Loucy (cell line): Measurements from ENCODE around the gene TPO.

Source experiments
- H2AFZ ChIP-seq: fragments of 200-600 bp; sonication (generic); 2 replicates; pipeline ENCODE4 v1.6.0; 2016; ENCODE audit warnings: antibody characterized with exemption, mild to moderate bottlenecking, low read length, moderate library complexity
- H3F3A ChIP-seq: fragments of 200-600 bp; 2 replicates; pipeline ENCODE4 v1.6.0; 2016; ENCODE audit warnings: antibody characterized with exemption, low read depth, mild to moderate bottlenecking
- H3K27me3 ChIP-seq: fragments of 200-600 bp; sonication (generic); 2 replicates; pipeline ENCODE4 v1.6.1; 2014; ENCODE audit warnings: low read length, mild to moderate bottlenecking; ENCODE audit not compliant: insufficient read depth, poor library complexity, severe bottlenecking
- H3K36me3 ChIP-seq: fragments of 200-600 bp; sonication (generic); 2 replicates; pipeline ENCODE4 v1.6.1; 2016; ENCODE audit warnings: low read length; ENCODE audit not compliant: insufficient read depth
- H3K4me1 ChIP-seq: fragments of 200-600 bp; sonication (generic); 2 replicates; pipeline ENCODE4 v1.5.1; 2014; ENCODE audit warnings: low read length, mild to moderate bottlenecking; ENCODE audit not compliant: insufficient read depth, poor library complexity, severe bottlenecking
- H3K4me2 ChIP-seq: fragments of 200-600 bp; sonication (generic); 2 replicates; pipeline ENCODE4 v1.6.0; 2014; ENCODE audit warnings: antibody characterized with exemption, low read length, low read depth, mild to moderate bottlenecking; ENCODE audit not compliant: poor library complexity, severe bottlenecking
- H3K4me3 ChIP-seq: fragments of 200-600 bp; sonication (generic); 2 replicates; pipeline ENCODE4 v1.5.1; 2014; ENCODE audit warnings: low read length, mild to moderate bottlenecking, mixed read lengths; ENCODE audit not compliant: poor library complexity, severe bottlenecking
- H3K79me2 ChIP-seq: fragments of 200-600 bp; sonication (generic); 2 replicates; pipeline ENCODE4 v1.6.1; 2014; ENCODE audit warnings: low read length; ENCODE audit not compliant: insufficient read depth
- H3K9ac ChIP-seq: fragments of 200-600 bp; sonication (generic); 2 replicates; pipeline ENCODE4 v1.6.0; 2014; ENCODE audit warnings: mild to moderate bottlenecking, low read depth, low read length, moderate library complexity; ENCODE audit not compliant: poor library complexity, severe bottlenecking
- H3K9me2 ChIP-seq: fragments of 200-600 bp; sonication (generic); replicated peaks from 2 replicates; pipeline ENCODE4 v1.6.1; 2016; ENCODE audit warnings: low read depth, low read length, mixed read lengths
- H3K9me3 ChIP-seq: fragments of 200-600 bp; sonication (generic); 2 replicates; pipeline ENCODE4 v1.6.1; 2014; ENCODE audit warnings: mild to moderate bottlenecking, antibody characterized with exemption, low read length, low read depth; ENCODE audit not compliant: insufficient read depth
- H4K20me1 ChIP-seq: fragments of 200-600 bp; sonication (generic); 2 replicates; pipeline ENCODE4 v1.6.0; 2014; ENCODE audit warnings: antibody characterized with exemption, low read length, mild to moderate bottlenecking; ENCODE audit not compliant: insufficient read depth, poor library complexity, severe bottlenecking
- EZH2phosphoT487 ChIP-seq: fragments of 200-600 bp; IDR thresholded peaks from 2 replicates; pipeline ENCODE4 v1.6.1; 2018; ENCODE audit warnings: antibody characterized with exemption, mild to moderate bottlenecking, moderate library complexity, borderline replicate concordance
- TF ChIP-seq, protein P1 (sequence below): fragments of 200-600 bp; sonication (generic); conservative IDR thresholded peaks from 2 replicates; pipeline ENCODE4 v1.5.1; 2014; ENCODE audit warnings: mild to moderate bottlenecking, antibody characterized with exemption, low read length

TPO gene

DNA sequence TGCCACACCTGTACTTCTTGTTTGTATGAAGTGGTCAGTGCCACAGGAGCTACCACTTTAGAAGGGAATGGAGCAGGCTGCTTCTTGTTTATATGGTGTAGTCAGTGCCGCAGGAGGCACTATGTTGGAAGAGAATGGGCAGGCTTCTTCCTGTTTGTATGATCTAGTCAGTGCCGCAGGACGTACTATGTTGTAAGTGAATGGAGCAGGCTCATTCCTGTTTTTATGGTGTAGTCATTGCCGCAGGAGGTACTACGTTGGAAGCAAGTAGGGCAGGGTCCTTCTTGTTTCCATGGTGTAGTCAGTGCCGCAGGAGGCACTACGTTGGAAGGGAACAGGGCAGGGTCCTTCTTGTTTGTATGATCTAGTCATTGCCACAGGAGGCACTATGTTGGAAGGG is 27.3 kb downstream of the TPO start:
- no peak for TF ChIP-seq EZH2phosphoT487
- TF ChIP-seq, protein P1, sequence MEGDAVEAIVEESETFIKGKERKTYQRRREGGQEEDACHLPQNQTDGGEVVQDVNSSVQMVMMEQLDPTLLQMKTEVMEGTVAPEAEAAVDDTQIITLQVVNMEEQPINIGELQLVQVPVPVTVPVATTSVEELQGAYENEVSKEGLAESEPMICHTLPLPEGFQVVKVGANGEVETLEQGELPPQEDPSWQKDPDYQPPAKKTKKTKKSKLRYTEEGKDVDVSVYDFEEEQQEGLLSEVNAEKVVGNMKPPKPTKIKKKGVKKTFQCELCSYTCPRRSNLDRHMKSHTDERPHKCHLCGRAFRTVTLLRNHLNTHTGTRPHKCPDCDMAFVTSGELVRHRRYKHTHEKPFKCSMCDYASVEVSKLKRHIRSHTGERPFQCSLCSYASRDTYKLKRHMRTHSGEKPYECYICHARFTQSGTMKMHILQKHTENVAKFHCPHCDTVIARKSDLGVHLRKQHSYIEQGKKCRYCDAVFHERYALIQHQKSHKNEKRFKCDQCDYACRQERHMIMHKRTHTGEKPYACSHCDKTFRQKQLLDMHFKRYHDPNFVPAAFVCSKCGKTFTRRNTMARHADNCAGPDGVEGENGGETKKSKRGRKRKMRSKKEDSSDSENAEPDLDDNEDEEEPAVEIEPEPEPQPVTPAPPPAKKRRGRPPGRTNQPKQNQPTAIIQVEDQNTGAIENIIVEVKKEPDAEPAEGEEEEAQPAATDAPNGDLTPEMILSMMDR: no peak
- H3K4me1 ChIP-seq: no peaks in the 10 kb centered on the region
- H3K36me3 ChIP-seq: no peaks in the 10 kb centered on the region
- no peak overlapping the region for H3K4me2 ChIP-seq
- no peak overlapping the region for H3K4me3 ChIP-seq
- H3K27me3 ChIP-seq: no peaks in the 10 kb centered on the region
- no peaks in the 10 kb centered on the region for H3K9me2 ChIP-seq
- no peaks in the 10 kb centered on the region for H3K9me3 ChIP-seq
- H2AFZ ChIP-seq: no peak overlapping the region
- no peaks in the 10 kb centered on the region for H3K79me2 ChIP-seq
- H4K20me1 ChIP-seq: no peaks in the 10 kb centered on the region
- no peak overlapping the region for H3K9ac ChIP-seq
- H3F3A ChIP-seq: no peaks in the 10 kb centered on the region

GRCh38 chr2:1446301-1446700 is 33.0 kb downstream of the TPO start:
- no peak overlapping the region for H2AFZ ChIP-seq
- no peak overlapping the region for H3K9ac ChIP-seq
- no peaks in the 10 kb centered on the region for H3K27me3 ChIP-seq
- H3K9me2 ChIP-seq: no peaks in the 10 kb centered on the region
- no peaks in the 10 kb centered on the region for H3F3A ChIP-seq
- H3K9me3 ChIP-seq: no peaks in the 10 kb centered on the region
- H3K79me2 ChIP-seq: no peaks in the 10 kb centered on the region
- no peak overlapping the region for H3K4me3 ChIP-seq
- no peak overlapping the region for H3K4me2 ChIP-seq
- H3K36me3 ChIP-seq: no peaks in the 10 kb centered on the region
- TF ChIP-seq EZH2phosphoT487: no peak
- TF ChIP-seq, protein P1: no peak
- H3K4me1 ChIP-seq: peaks cover 6% of the 10 kb centered on the region
- H4K20me1 ChIP-seq: no peaks in the 10 kb centered on the region

DNA sequence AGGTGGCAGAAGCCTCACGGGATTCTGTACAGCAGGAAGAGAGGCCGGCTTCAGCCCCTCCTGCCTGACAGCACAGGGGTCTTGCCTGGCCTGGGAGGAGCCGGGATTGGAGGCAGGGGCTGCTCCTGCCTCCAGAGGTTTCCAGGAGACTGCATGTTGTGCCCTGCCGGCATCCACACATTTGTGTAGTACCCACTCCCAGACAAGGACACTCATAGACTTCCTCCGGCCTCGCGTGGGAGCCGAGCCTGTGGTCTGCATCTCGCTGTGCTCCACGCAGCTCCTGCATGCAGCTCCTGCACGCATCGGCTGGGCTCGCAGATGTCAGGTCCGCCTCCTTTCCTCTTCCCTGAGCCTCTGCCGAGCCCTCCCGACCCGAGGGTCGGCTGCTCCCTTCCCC is 34.7 kb downstream of the TPO start:
- no peak overlapping the region for H3K4me2 ChIP-seq
- H3K9me3 ChIP-seq: no peaks in the 10 kb centered on the region
- no peak overlapping the region for H3K9ac ChIP-seq
- H3K4me1 ChIP-seq: peaks cover 6% of the 10 kb centered on the region
- H3F3A ChIP-seq: no peaks in the 10 kb centered on the region
- no peaks in the 10 kb centered on the region for H3K27me3 ChIP-seq
- TF ChIP-seq, protein P1: no peak
- no peak for TF ChIP-seq EZH2phosphoT487
- no peak overlapping the region for H3K4me3 ChIP-seq
- no peaks in the 10 kb centered on the region for H4K20me1 ChIP-seq
- no peaks in the 10 kb centered on the region for H3K9me2 ChIP-seq
- H2AFZ ChIP-seq: no peak overlapping the region
- H3K36me3 ChIP-seq: no peaks in the 10 kb centered on the region
- H3K79me2 ChIP-seq: no peaks in the 10 kb centered on the region
